H1 (cell line): ENCODE data around the gene ANKRD13C. TPM values are rescaled to one million over a fixed set of nuclear protein-coding genes. Genes with fewer than 3 reads are reported as not detected.

Experiments used
- CTCF ChIA-PET: fragments of 300-600 bp; sonication (Branson Sonifier 250); formaldehyde crosslinking; loops from one replicate; lab custom pipeline; 2021; ENCODE audit not compliant: partially characterized antibody; lab: Charles Lee
- POLR2A ChIA-PET: fragments of 300-600 bp; sonication (Branson Sonifier 250); formaldehyde crosslinking; loops from one replicate; lab custom pipeline; 2021; ENCODE audit warnings: inconsistent platforms; ENCODE audit not compliant: partially characterized antibody; lab: Charles Lee
- DNase-seq, 2 experiments: peaks; one replicate each; pipeline versions ENCODE4 v3.0.0 to v3.0.0-alpha.2; 2010 to 2022; ENCODE audit warnings: low spot score in 2 of 2, low read depth in 1 of 2, mixed read lengths in 1 of 2
- FAIRE-seq: peaks from 2 replicates; lab custom pipeline; 2011; peaks lifted over from hg19 to GRCh38; lab: Jason Lieb, UNC
- H2AFZ ChIP-seq: 2 replicates; pipeline ENCODE4 v1.8.1; 2012; ENCODE audit warnings: low read length, inconsistent platforms
- H2AK5ac ChIP-seq: 2 replicates; pipeline ENCODE4 v1.6.1; 2013; ENCODE audit warnings: low read depth, low read length
- H2BK120ac ChIP-seq: replicated peaks from 2 replicates; pipeline ENCODE3; 2013; ENCODE audit warnings: low read depth, low read length, inconsistent platforms
- H2BK12ac ChIP-seq: 2 replicates; pipeline ENCODE4 v1.6.1; 2013; ENCODE audit warnings: low read depth, low read length
- H2BK15ac ChIP-seq: 2 replicates; pipeline ENCODE4 v1.6.1; 2013; ENCODE audit warnings: low read length
- H2BK20ac ChIP-seq: 2 replicates; pipeline ENCODE4 v1.6.1; 2013; ENCODE audit warnings: low read length
- H2BK5ac ChIP-seq: 2 replicates; pipeline ENCODE4 v1.6.1; 2013; ENCODE audit warnings: low read depth, low read length
- H3K14ac ChIP-seq: 2 replicates; pipeline ENCODE4 v1.6.1; 2013; ENCODE audit warnings: inconsistent platforms; ENCODE audit not compliant: insufficient read length
- H3K18ac ChIP-seq: 2 replicates; pipeline ENCODE4 v1.6.1; 2013; ENCODE audit warnings: low read length; ENCODE audit errors: extremely low read depth
- H3K23ac ChIP-seq: 2 replicates; pipeline ENCODE4 v1.6.1; 2013; ENCODE audit warnings: inconsistent platforms; ENCODE audit not compliant: insufficient read length
- H3K23me2 ChIP-seq: 2 replicates; pipeline ENCODE4 v1.6.1; 2013; ENCODE audit warnings: low read depth, low read length
- H3K27ac ChIP-seq: 2 replicates; pipeline ENCODE4 v1.6.1; 2011; ENCODE audit warnings: low read depth, low read length, inconsistent platforms
- H3K27me3 ChIP-seq, 4 experiments: replicated peaks in 1 of 4; 1 replicate in 1 of 4; 2 replicates in 3 of 4; pipeline versions ENCODE4 v1.6.1 to v1.8.1; 2011 to 2013; ENCODE audit warnings: low read length in 3 of 4, mild to moderate bottlenecking in 3 of 4, inconsistent platforms in 2 of 4, mixed read lengths in 2 of 4, moderate library complexity in 1 of 4; ENCODE audit not compliant: control insufficient read depth in 3 of 4, insufficient read depth in 3 of 4; ENCODE audit errors: extremely low read depth in 1 of 4
- H3K36me3 ChIP-seq, 4 experiments: 2 replicates each; pipeline versions ENCODE4 v1.6.1 to v1.8.1; 2011 to 2013; ENCODE audit warnings: mild to moderate bottlenecking in 4 of 4, low read length in 3 of 4, moderate library complexity in 2 of 4, control low read depth in 1 of 4, inconsistent platforms in 1 of 4; ENCODE audit not compliant: insufficient read depth in 4 of 4, control insufficient read depth in 2 of 4
- H3K4ac ChIP-seq: replicated peaks from 2 replicates; pipeline ENCODE3; 2013; ENCODE audit warnings: low read length, low read depth, mixed read lengths, inconsistent platforms; ENCODE audit not compliant: insufficient read length
- H3K4me1 ChIP-seq, 4 experiments: replicated peaks in 1 of 4; 1 replicate in 1 of 4; 2 replicates in 3 of 4; pipeline versions ENCODE4 v1.6.1 to v1.8.1; 2011 to 2013; ENCODE audit warnings: low read length in 3 of 4, inconsistent platforms in 2 of 4, mixed read lengths in 1 of 4; ENCODE audit not compliant: insufficient read depth in 4 of 4, control insufficient read depth in 3 of 4
- H3K4me2 ChIP-seq, 2 experiments: 2 replicates each; pipeline versions ENCODE4 v1.6.1 to v1.8.1; 2011 to 2013; ENCODE audit warnings: low read depth in 2 of 2, low read length in 2 of 2, control low read depth in 1 of 2, inconsistent platforms in 1 of 2, mild to moderate bottlenecking in 1 of 2; ENCODE audit not compliant: insufficient read depth in 1 of 2
- H3K4me3 ChIP-seq, 4 experiments: fragments of 200-600, 300-600 bp in 1 of 4; sonication (generic), shearing (Covaris generic), sonication (Bioruptor Twin) in 1 of 4; 2 replicates each; pipeline versions ENCODE4 v1.5.1 to v1.8.1; 2011 to 2016; ENCODE audit warnings: low read length in 4 of 4, low read depth in 3 of 4, control low read depth in 2 of 4, inconsistent platforms in 2 of 4, mild to moderate bottlenecking in 2 of 4, mixed read lengths in 1 of 4, moderate library complexity in 1 of 4; ENCODE audit not compliant: insufficient read depth in 2 of 4; ENCODE audit errors: extremely low read depth in 1 of 4
- H3K56ac ChIP-seq: replicated peaks from 2 replicates; pipeline ENCODE3; 2013; ENCODE audit warnings: low read depth, mild to moderate bottlenecking, mixed read lengths, low read length, inconsistent platforms; ENCODE audit not compliant: insufficient read length
- H3K79me1 ChIP-seq: 2 replicates; pipeline ENCODE4 v1.6.1; 2013; ENCODE audit warnings: low read depth, low read length, control low read depth
- H3K79me2 ChIP-seq, 2 experiments: 2 replicates each; pipeline versions ENCODE4 v1.6.1 to v1.8.1; 2012 to 2013; ENCODE audit warnings: low read length in 2 of 2, mild to moderate bottlenecking in 2 of 2, inconsistent platforms in 1 of 2; ENCODE audit not compliant: insufficient read depth in 2 of 2, control insufficient read depth in 1 of 2
- H3K9ac ChIP-seq, 4 experiments: replicated peaks in 1 of 4; 1 replicate in 1 of 4; 2 replicates in 3 of 4; pipeline versions ENCODE4 v1.6.1 to v1.8.1; 2011 to 2013; ENCODE audit warnings: low read depth in 3 of 4, low read length in 3 of 4, control low read depth in 2 of 4, mild to moderate bottlenecking in 2 of 4, moderate library complexity in 2 of 4, inconsistent platforms in 1 of 4; ENCODE audit errors: extremely low read depth in 1 of 4
- H3K9me3 ChIP-seq, 2 experiments: 2 replicates each; pipeline versions ENCODE4 v1.6.1 to v1.8.1; 2012 to 2013; ENCODE audit warnings: mild to moderate bottlenecking in 2 of 2, moderate library complexity in 2 of 2, control low read depth in 1 of 2, inconsistent platforms in 1 of 2, low read depth in 1 of 2, low read length in 1 of 2, mixed read lengths in 1 of 2; ENCODE audit not compliant: insufficient read depth in 2 of 2
- H4K20me1 ChIP-seq, 2 experiments: replicated peaks in 1 of 2; 2 replicates each; pipeline versions ENCODE3 to v1.8.1; 2011 to 2013; ENCODE audit warnings: inconsistent platforms in 2 of 2, low read length in 2 of 2, mild to moderate bottlenecking in 1 of 2; ENCODE audit not compliant: insufficient read depth in 2 of 2, control insufficient read depth in 1 of 2
- H4K5ac ChIP-seq: 2 replicates; pipeline ENCODE4 v1.6.1; 2013; ENCODE audit warnings: low read length, low read depth, mixed read lengths, inconsistent platforms; ENCODE audit not compliant: insufficient read length
- H4K8ac ChIP-seq: 2 replicates; pipeline ENCODE4 v1.8.0; 2013; ENCODE audit warnings: mild to moderate bottlenecking, moderate library complexity, low read length, inconsistent platforms; ENCODE audit not compliant: insufficient read depth; ENCODE audit errors: extremely low read depth
- H4K91ac ChIP-seq: replicated peaks from 2 replicates; pipeline ENCODE3; 2013; ENCODE audit warnings: low read length, mixed read lengths, inconsistent platforms; ENCODE audit not compliant: insufficient read length
- BCL11A ChIP-seq, 2 experiments: IDR thresholded peaks; one replicate each; pipeline ENCODE4 v1.6.1; 2011; ENCODE audit warnings: low read depth in 2 of 2, low read length in 2 of 2, mild to moderate bottlenecking in 2 of 2
- E2F6 ChIP-seq: IDR thresholded peaks from 2 replicates; pipeline ENCODE4 v1.6.1; 2012; ENCODE audit warnings: inconsistent platforms
- GTF2F1 ChIP-seq: IDR thresholded peaks from 2 replicates; pipeline ENCODE4 v1.6.1; 2012; ENCODE audit warnings: low read depth, low read length, improper control_type of control experiment, borderline replicate concordance
- KDM1A ChIP-seq: fragments of 200-600, 300-600 bp; sonication (generic); IDR thresholded peaks from 2 replicates; pipeline ENCODE4 v1.7.1; 2016; ENCODE audit warnings: mild to moderate bottlenecking, low read length, borderline replicate concordance
- SAP30 ChIP-seq: fragments of 300-600 bp; sonication (generic); IDR thresholded peaks from 2 replicates; pipeline ENCODE4 v1.7.1; 2012; ENCODE audit warnings: low read length, moderate library complexity, mild to moderate bottlenecking, inconsistent platforms; ENCODE audit not compliant: insufficient read depth, insufficient replicate concordance
- SIRT6 ChIP-seq: IDR thresholded peaks from one replicate; pipeline ENCODE4 v1.7.1; 2012; ENCODE audit warnings: low read length, inconsistent platforms
- SIX5 ChIP-seq: IDR thresholded peaks from 2 replicates; pipeline ENCODE4 v1.6.1; 2011; ENCODE audit warnings: mild to moderate bottlenecking, low read depth, low read length
- TCF12 ChIP-seq: IDR thresholded peaks from 2 replicates; pipeline ENCODE4 v1.6.1; 2011; ENCODE audit warnings: low read depth, mild to moderate bottlenecking, low read length
- TEAD4 ChIP-seq: IDR thresholded peaks from 2 replicates; pipeline ENCODE4 v1.6.1; 2012; ENCODE audit warnings: low read depth, low read length, inconsistent platforms, mixed read lengths
- polyA plus RNA-seq, 7 experiments: library from polyadenylated mRNA; depleted of rRNA in 3 of 7; stranded (reverse) in 5 of 7; unstranded in 2 of 7; fragments of >200 nt in 5 of 7; fragments of 200-250 nt in 2 of 7; gene quantifications; 1 replicate in 5 of 7; 2 replicates in 1 of 7; 4 replicates in 1 of 7; pipeline versions ENCODE4 v1.2.1 to v1.2.3, GENCODE V29; 2011 to 2013; ENCODE audit warnings: missing spikeins in 2 of 7, mixed read lengths in 2 of 7
- total RNA-seq: library from RNA; stranded (reverse); fragmentation: NEBNext Ultra II Directional; extraction: Animal tissue kit (Norgen Biotek cat#: 25700); gene quantifications from 2 replicates; pipeline ENCODE4 v1.2.1, GENCODE V29; 2021

The ANKRD13C gene
- total and polyA plus RNA-seq, 2 of the 8 experiments (the other 6 are each of a cell fraction or from before 2014, with no cell fraction given) = 4.8 to 21.7 TPM

- Histone ChIP-seq H3K9me3 (no peaks in the 10 kb centered on the region), H2BK12ac (no peak overlapping the region), H2BK5ac (no peak overlapping the region), H3K36me3 (peaks cover 0 to 6% (median 2%) of the 10 kb centered on the region in 4 experiments; a peak in 2 of 8 replicates), H2AFZ (no peak overlapping the region), H3K23me2 (no peaks in the 10 kb centered on the region), H3K9ac (no peak overlapping the region), H3K79me1 (no peaks in the 10 kb centered on the region), H3K4me3 (no peak overlapping the region), H3K27ac (no peak overlapping the region), H3K79me2 (peaks cover 0 to 29% of the 10 kb centered on the region in 2 experiments; a peak in 2 of 4 replicates), H3K4ac (no peak overlapping the region), H3K4me1 (no peaks in the 10 kb centered on the region), H2AK5ac (no peak overlapping the region), H3K18ac (no peak overlapping the region), H3K27me3 (no peaks in the 10 kb centered on the region), H3K4me2 (no peak overlapping the region), H4K20me1 (peaks cover 0 to 3% of the 10 kb centered on the region in 2 experiments), H2BK15ac (no peak overlapping the region), H4K91ac (no peak overlapping the region), H3K56ac (no peak overlapping the region), H2BK120ac (no peak overlapping the region), H3K23ac (no peak overlapping the region), H3K14ac (no peak overlapping the region), H4K5ac (no peak overlapping the region), H2BK20ac (no peak overlapping the region), H4K8ac (no peak overlapping the region)
- POLR2A ChIA-PET = no interaction called here
- TF ChIP-seq SIX5 (no peak), KDM1A (no peak), TCF12 (no peak), GTF2F1 (no peak), TEAD4 (no peak), E2F6 (no peak), SAP30 (no peak), BCL11A (IDR thresholded peaks at IDR 0.05; ENCODE audit: low read depth in 2 of 2, low read length in 2 of 2) (no peak), SIRT6 (no peak)
- no peak for FAIRE-seq
- CTCF ChIA-PET = no interaction called here
- DNase-seq = no peak
Observed at GRCh38 chr1:70331962-70332361, 22.6 kb downstream of the ANKRD13C start.
